ENCODE results near the gene HRH2.
A peak's percentile ranks its signal among the peaks of the same experiment; 100 is the strongest.

HRH2 gene

GRCh38 chr5:175655411-175655810 lies 2.5 kb upstream of the HRH2 start:
- H3K27ac ChIP-seq (ENCODE audit: low read depth, low read length): no peak overlapping the region
- peaks cover 11% of the 10 kb centered on the region in 2 donors for H3K27me3 ChIP-seq (ENCODE audit: control insufficient read depth in 1 of 2, insufficient read depth in 2 of 2, low read length in 2 of 2)
- H3K36me3 ChIP-seq (ENCODE audit: control insufficient read depth in 1 of 2, insufficient read depth in 2 of 2, low read length in 2 of 2): no peaks in the 10 kb centered on the region
- no peak overlapping the region for H3K9ac ChIP-seq (ENCODE audit: low read depth in 1 of 2, low read length in 2 of 2)
- peaks cover 0 to 28% of the 10 kb centered on the region in 2 donors for H3K4me1 ChIP-seq (ENCODE audit: control insufficient read depth in 1 of 2, insufficient read depth in 2 of 2, low read length in 2 of 2)
- H3K4me3 ChIP-seq (ENCODE audit: low read depth in 1 of 2, low read length in 2 of 2): no peak overlapping the region
- H3K9me3 ChIP-seq (ENCODE audit: control insufficient read depth in 1 of 2, low read length in 2 of 2): no peaks in the 10 kb centered on the region

GRCh38 chr5:175656966-175657365 lies 905 bp upstream of the HRH2 start:
- H3K36me3 ChIP-seq (ENCODE audit: control insufficient read depth in 1 of 2, insufficient read depth in 2 of 2, low read length in 2 of 2): no peaks in the 10 kb centered on the region
- no peak overlapping the region for H3K4me3 ChIP-seq (ENCODE audit: low read depth in 1 of 2, low read length in 2 of 2)
- peaks cover 0 to 28% of the 10 kb centered on the region in 2 donors for H3K4me1 ChIP-seq (ENCODE audit: control insufficient read depth in 1 of 2, insufficient read depth in 2 of 2, low read length in 2 of 2)
- H3K27me3 ChIP-seq (ENCODE audit: control insufficient read depth in 1 of 2, insufficient read depth in 2 of 2, low read length in 2 of 2): peaks cover 11% of the 10 kb centered on the region in 2 donors
- no peak overlapping the region for H3K27ac ChIP-seq (ENCODE audit: low read depth, low read length)
- H3K9ac ChIP-seq (ENCODE audit: low read depth in 1 of 2, low read length in 2 of 2): no peak overlapping the region
- no peaks in the 10 kb centered on the region for H3K9me3 ChIP-seq (ENCODE audit: control insufficient read depth in 1 of 2, low read length in 2 of 2)

GRCh38 chr5:175658299-175659145 lies 651 bp downstream of the HRH2 start:
- Histone ChIP-seq H3K27ac (ENCODE audit: low read depth, low read length) (no peak overlapping the region), H3K4me1 (ENCODE audit: control insufficient read depth in 1 of 2, insufficient read depth in 2 of 2, low read length in 2 of 2) (peaks cover 2 to 33% of the 10 kb centered on the region in 2 donors), H3K9me3 (ENCODE audit: control insufficient read depth in 1 of 2, low read length in 2 of 2) (no peaks in the 10 kb centered on the region), H3K27me3 (ENCODE audit: control insufficient read depth in 1 of 2, insufficient read depth in 2 of 2, low read length in 2 of 2) (peaks cover 11% of the 10 kb centered on the region in 2 donors), H3K9ac (ENCODE audit: low read depth in 1 of 2, low read length in 2 of 2) (peak overlapping the region in 1 of 2 donors; percentile 70), H3K4me3 (ENCODE audit: low read depth in 1 of 2, low read length in 2 of 2) (peak overlapping the region; percentile 74 to 79), H3K36me3 (ENCODE audit: control insufficient read depth in 1 of 2, insufficient read depth in 2 of 2, low read length in 2 of 2) (no peaks in the 10 kb centered on the region)

- Histone ChIP-seq H3K27me3 (ENCODE audit: control insufficient read depth in 1 of 2, insufficient read depth in 2 of 2, low read length in 2 of 2) (peaks cover 11% of the 10 kb centered on the region in 2 donors), H3K9ac (ENCODE audit: low read depth in 1 of 2, low read length in 2 of 2) (no peak overlapping the region), H3K36me3 (ENCODE audit: control insufficient read depth in 1 of 2, insufficient read depth in 2 of 2, low read length in 2 of 2) (no peaks in the 10 kb centered on the region), H3K27ac (ENCODE audit: low read depth, low read length) (no peak overlapping the region), H3K4me3 (ENCODE audit: low read depth in 1 of 2, low read length in 2 of 2) (peak overlapping the region in 1 of 2 donors; percentile 21), H3K4me1 (ENCODE audit: control insufficient read depth in 1 of 2, insufficient read depth in 2 of 2, low read length in 2 of 2) (peaks cover 6 to 40% of the 10 kb centered on the region in 2 donors), H3K9me3 (ENCODE audit: control insufficient read depth in 1 of 2, low read length in 2 of 2) (no peaks in the 10 kb centered on the region)
These were observed 1.8 kb downstream of the HRH2 start for GRCh38 chr5:175659546-175660253.

- H3K27ac ChIP-seq (ENCODE audit: low read depth, low read length): no peak overlapping the region
- H3K27me3 ChIP-seq (ENCODE audit: control insufficient read depth in 1 of 2, insufficient read depth in 2 of 2, low read length in 2 of 2): peaks cover 4 to 6% of the 10 kb centered on the region in 2 donors
- H3K36me3 ChIP-seq (ENCODE audit: control insufficient read depth in 1 of 2, insufficient read depth in 2 of 2, low read length in 2 of 2): no peaks in the 10 kb centered on the region
- no peaks in the 10 kb centered on the region for H3K9me3 ChIP-seq (ENCODE audit: control insufficient read depth in 1 of 2, low read length in 2 of 2)
- H3K4me3 ChIP-seq (ENCODE audit: low read depth in 1 of 2, low read length in 2 of 2): no peak overlapping the region
- no peak overlapping the region for H3K9ac ChIP-seq (ENCODE audit: low read depth in 1 of 2, low read length in 2 of 2)
- peaks cover 6 to 25% of the 10 kb centered on the region in 2 donors for H3K4me1 ChIP-seq (ENCODE audit: control insufficient read depth in 1 of 2, insufficient read depth in 2 of 2, low read length in 2 of 2)
These were observed 5.6 kb downstream of the HRH2 start for GRCh38 chr5:175663186-175664184.

- Histone ChIP-seq H3K4me3 (ENCODE audit: low read depth in 1 of 2, low read length in 2 of 2) (no peak overlapping the region), H3K4me1 (ENCODE audit: control insufficient read depth in 1 of 2, insufficient read depth in 2 of 2, low read length in 2 of 2) (peaks cover 6 to 18% of the 10 kb centered on the region in 2 donors), H3K9ac (ENCODE audit: low read depth in 1 of 2, low read length in 2 of 2) (no peak overlapping the region), H3K9me3 (ENCODE audit: control insufficient read depth in 1 of 2, low read length in 2 of 2) (no peaks in the 10 kb centered on the region), H3K27me3 (ENCODE audit: control insufficient read depth in 1 of 2, insufficient read depth in 2 of 2, low read length in 2 of 2) (no peaks in the 10 kb centered on the region), H3K27ac (ENCODE audit: low read depth, low read length) (no peak overlapping the region), H3K36me3 (ENCODE audit: control insufficient read depth in 1 of 2, insufficient read depth in 2 of 2, low read length in 2 of 2) (no peaks in the 10 kb centered on the region)
These were observed 6.9 kb downstream of the HRH2 start for GRCh38 chr5:175664723-175665122.

- H3K4me3 ChIP-seq (ENCODE audit: low read depth in 1 of 2, low read length in 2 of 2): no peak overlapping the region
- no peaks in the 10 kb centered on the region for H3K36me3 ChIP-seq (ENCODE audit: control insufficient read depth in 1 of 2, insufficient read depth in 2 of 2, low read length in 2 of 2)
- H3K27me3 ChIP-seq (ENCODE audit: control insufficient read depth in 1 of 2, insufficient read depth in 2 of 2, low read length in 2 of 2): no peaks in the 10 kb centered on the region
- H3K4me1 ChIP-seq (ENCODE audit: control insufficient read depth in 1 of 2, insufficient read depth in 2 of 2, low read length in 2 of 2): peaks cover 15 to 28% of the 10 kb centered on the region in 2 donors
- no peak overlapping the region for H3K9ac ChIP-seq (ENCODE audit: low read depth in 1 of 2, low read length in 2 of 2)
- no peaks in the 10 kb centered on the region for H3K9me3 ChIP-seq (ENCODE audit: control insufficient read depth in 1 of 2, low read length in 2 of 2)
- no peak overlapping the region for H3K27ac ChIP-seq (ENCODE audit: low read depth, low read length)
These were observed 8.3 kb downstream of the HRH2 start for GRCh38 chr5:175666216-175666615.

- Histone ChIP-seq H3K9ac (ENCODE audit: low read depth in 1 of 2, low read length in 2 of 2) (no peak overlapping the region), H3K27me3 (ENCODE audit: control insufficient read depth in 1 of 2, insufficient read depth in 2 of 2, low read length in 2 of 2) (no peaks in the 10 kb centered on the region), H3K4me1 (ENCODE audit: control insufficient read depth in 1 of 2, insufficient read depth in 2 of 2, low read length in 2 of 2) (peaks cover 31 to 42% of the 10 kb centered on the region in 2 donors), H3K27ac (ENCODE audit: low read depth, low read length) (no peak overlapping the region), H3K4me3 (ENCODE audit: low read depth in 1 of 2, low read length in 2 of 2) (no peak overlapping the region), H3K36me3 (ENCODE audit: control insufficient read depth in 1 of 2, insufficient read depth in 2 of 2, low read length in 2 of 2) (no peaks in the 10 kb centered on the region), H3K9me3 (ENCODE audit: control insufficient read depth in 1 of 2, low read length in 2 of 2) (no peaks in the 10 kb centered on the region)
These were observed 10.1 kb downstream of the HRH2 start for GRCh38 chr5:175668006-175668405.

- Histone ChIP-seq H3K9ac (ENCODE audit: low read depth in 1 of 2, low read length in 2 of 2) (no peak overlapping the region), H3K36me3 (ENCODE audit: control insufficient read depth in 1 of 2, insufficient read depth in 2 of 2, low read length in 2 of 2) (no peaks in the 10 kb centered on the region), H3K27me3 (ENCODE audit: control insufficient read depth in 1 of 2, insufficient read depth in 2 of 2, low read length in 2 of 2) (no peaks in the 10 kb centered on the region), H3K4me1 (ENCODE audit: control insufficient read depth in 1 of 2, insufficient read depth in 2 of 2, low read length in 2 of 2) (peaks cover 31 to 32% of the 10 kb centered on the region in 2 donors), H3K9me3 (ENCODE audit: control insufficient read depth in 1 of 2, low read length in 2 of 2) (no peaks in the 10 kb centered on the region), H3K4me3 (ENCODE audit: low read depth in 1 of 2, low read length in 2 of 2) (no peak overlapping the region), H3K27ac (ENCODE audit: low read depth, low read length) (no peak overlapping the region)
These were observed 12.5 kb downstream of the HRH2 start for GRCh38 chr5:175670372-175670771.

All from duodenal mucosa (tissue), 2 donors.